H9 (cell line): ENCODE measurements around the gene MOSMO. TPM values are rescaled to one million over a fixed set of nuclear protein-coding genes. Genes with fewer than 3 reads are reported as not detected.

Experiments used
- DNase-seq: peaks from one replicate; pipeline ENCODE4 v3.0.0-alpha.2; 2017
- H2AFZ ChIP-seq: one replicate; pipeline ENCODE4 v1.6.1; 2013; ENCODE audit warnings: mild to moderate bottlenecking, low read length, control low read depth, moderate library complexity
- H2AK5ac ChIP-seq: 2 replicates; pipeline ENCODE4 v1.6.1; 2013; ENCODE audit warnings: low read length, control low read depth, mixed read lengths; ENCODE audit not compliant: insufficient read length
- H2BK120ac ChIP-seq: one replicate; pipeline ENCODE4 v1.6.1; 2013; ENCODE audit warnings: low read depth, mild to moderate bottlenecking, low read length, control low read depth, inconsistent platforms; ENCODE audit not compliant: poor library complexity, severe bottlenecking
- H2BK12ac ChIP-seq: 2 replicates; pipeline ENCODE4 v1.6.1; 2013; ENCODE audit warnings: low read length, control low read depth, mixed read lengths, low read depth; ENCODE audit not compliant: insufficient read length
- H2BK15ac ChIP-seq: 2 replicates; pipeline ENCODE4 v1.6.1; 2013; ENCODE audit warnings: low read depth, low read length, control low read depth
- H2BK20ac ChIP-seq: one replicate; pipeline ENCODE4 v1.6.1; 2013; ENCODE audit warnings: low read depth, mild to moderate bottlenecking, low read length, control low read depth, inconsistent platforms; ENCODE audit not compliant: poor library complexity, severe bottlenecking
- H2BK5ac ChIP-seq: 2 replicates; pipeline ENCODE4 v1.6.1; 2013; ENCODE audit warnings: low read length, control low read depth, mixed read lengths; ENCODE audit not compliant: insufficient read length
- H3K14ac ChIP-seq: 2 replicates; pipeline ENCODE4 v1.6.1; 2013; ENCODE audit warnings: low read length, control low read depth; ENCODE audit not compliant: insufficient read depth
- H3K18ac ChIP-seq: 2 replicates; pipeline ENCODE4 v1.6.1; 2013; ENCODE audit warnings: low read depth, mild to moderate bottlenecking, mixed read lengths, low read length, control low read depth; ENCODE audit not compliant: insufficient read length
- H3K23ac ChIP-seq: 2 replicates; pipeline ENCODE4 v1.6.1; 2013; ENCODE audit warnings: low read length, control low read depth, mixed read lengths, low read depth; ENCODE audit not compliant: insufficient read length
- H3K23me2 ChIP-seq: 2 replicates; pipeline ENCODE4 v1.6.1; 2013; ENCODE audit warnings: low read depth, mild to moderate bottlenecking, mixed read lengths, low read length, control low read depth; ENCODE audit not compliant: insufficient read length, poor library complexity, severe bottlenecking
- H3K27ac ChIP-seq: 2 replicates; pipeline ENCODE4 v1.5.1; 2013; ENCODE audit warnings: low read length, control low read depth, mixed read lengths, low read depth; ENCODE audit not compliant: insufficient read length
- H3K27me3 ChIP-seq: 2 replicates; pipeline ENCODE4 v1.6.1; 2013; ENCODE audit warnings: low read length, control low read depth, inconsistent platforms; ENCODE audit not compliant: insufficient read depth
- H3K4ac ChIP-seq: 2 replicates; pipeline ENCODE4 v1.6.1; 2013; ENCODE audit warnings: low read depth, mild to moderate bottlenecking, control low read depth, inconsistent platforms, low read length, moderate library complexity
- H3K4me1 ChIP-seq: 2 replicates; pipeline ENCODE4 v1.6.1; 2013; ENCODE audit warnings: low read length, control low read depth, inconsistent platforms; ENCODE audit not compliant: insufficient read depth
- H3K4me2 ChIP-seq: 2 replicates; pipeline ENCODE4 v1.6.1; 2013; ENCODE audit warnings: low read length, control low read depth, mixed read lengths; ENCODE audit not compliant: insufficient read length, insufficient read depth
- H3K56ac ChIP-seq: 2 replicates; pipeline ENCODE4 v1.6.1; 2013; ENCODE audit warnings: low read depth, mild to moderate bottlenecking, mixed read lengths, low read length, control low read depth; ENCODE audit not compliant: insufficient read length
- H3K79me1 ChIP-seq: 2 replicates; pipeline ENCODE4 v1.6.1; 2013; ENCODE audit warnings: low read depth, mild to moderate bottlenecking, moderate library complexity, low read length, control low read depth, inconsistent platforms; ENCODE audit not compliant: insufficient read depth, poor library complexity, severe bottlenecking
- H3K79me2 ChIP-seq: 2 replicates; pipeline ENCODE4 v1.6.1; 2013; ENCODE audit warnings: low read length, control low read depth, inconsistent platforms; ENCODE audit not compliant: insufficient read depth
- H3K9ac ChIP-seq: 2 replicates; pipeline ENCODE4 v1.6.1; 2013; ENCODE audit warnings: low read length, control low read depth, mixed read lengths; ENCODE audit not compliant: insufficient read length; ENCODE audit errors: extremely low read depth
- H3K9me3 ChIP-seq: one replicate; pipeline ENCODE4 v1.6.1; 2013; ENCODE audit warnings: low read depth, low read length, inconsistent platforms; ENCODE audit not compliant: control insufficient read depth
- H3T11ph ChIP-seq: one replicate; pipeline ENCODE4 v1.6.1; 2013; ENCODE audit warnings: mild to moderate bottlenecking, low read length, control low read depth, inconsistent platforms
- H4K20me1 ChIP-seq: one replicate; pipeline ENCODE4 v1.6.1; 2013; ENCODE audit not compliant: control insufficient read depth, insufficient read length, insufficient read depth
- H4K5ac ChIP-seq: 2 replicates; pipeline ENCODE4 v1.6.1; 2013; ENCODE audit warnings: low read depth, mild to moderate bottlenecking, mixed read lengths, low read length, control low read depth; ENCODE audit not compliant: insufficient read length
- H4K8ac ChIP-seq: replicated peaks from 2 replicates; pipeline ENCODE4 v1.6.1; 2013; ENCODE audit warnings: low read length, control low read depth, mixed read lengths, low read depth; ENCODE audit not compliant: insufficient read length
- H4K91ac ChIP-seq: 2 replicates; pipeline ENCODE4 v1.6.1; 2013; ENCODE audit warnings: low read depth, mild to moderate bottlenecking, moderate library complexity, mixed read lengths, low read length, control low read depth; ENCODE audit not compliant: insufficient read length
- H3K27ac Mint-ChIP-seq, 3 experiments: 2 replicates in 2 of 3; 3 replicates in 1 of 3; pipeline ENCODE4 v1.8.0; 2020 to 2021; ENCODE audit warnings: mixed read lengths in 3 of 3, mild to moderate bottlenecking in 1 of 3, moderate library complexity in 1 of 3
- H3K27me3 Mint-ChIP-seq: 2 replicates; pipeline ENCODE4 v1.8.0; 2021; ENCODE audit warnings: low read depth, mild to moderate bottlenecking, moderate library complexity, mixed read lengths
- H3K36me3 Mint-ChIP-seq, 3 experiments: 2 replicates in 2 of 3; 3 replicates in 1 of 3; pipeline ENCODE4 v1.8.0; 2020 to 2021; ENCODE audit warnings: low read depth in 3 of 3, mixed read lengths in 3 of 3; ENCODE audit not compliant: insufficient read depth in 1 of 3
- H3K4me1 Mint-ChIP-seq, 2 experiments: 2 replicates each; pipeline ENCODE4 v1.8.0; 2020; ENCODE audit warnings: mixed read lengths in 2 of 2
- H3K4me3 Mint-ChIP-seq, 2 experiments: 2 replicates in 1 of 2; 3 replicates in 1 of 2; pipeline ENCODE4 v1.8.0; 2020 to 2021; ENCODE audit warnings: mild to moderate bottlenecking in 2 of 2, mixed read lengths in 2 of 2, moderate library complexity in 1 of 2
- H3K9me3 Mint-ChIP-seq, 2 experiments: 2 replicates in 1 of 2; 3 replicates in 1 of 2; pipeline ENCODE4 v1.8.0; 2020; ENCODE audit warnings: mild to moderate bottlenecking in 2 of 2, mixed read lengths in 2 of 2, moderate library complexity in 1 of 2
- WGBS: extraction: QIAGEN DNeasy Blood & Tissue Kit; methylation state at CpG from one replicate; pipeline ENCODE4 v1.1.7; 2013; ENCODE audit warnings: missing lambda C conversion rate, low lambda C conversion rate, mixed read lengths; ENCODE audit not compliant: insufficient read length; ENCODE audit errors: extremely low coverage; 5-methylcytosine and 5-hydroxymethylcytosine counted together
- total RNA-seq: library from RNA; stranded (reverse); gene quantifications from 2 replicates; pipeline ENCODE4 v1.2.1, GENCODE V29; 2021
- TF ChIP-seq, protein P1 (sequence below): fragments of 200-600 bp; sonication (generic); conservative IDR thresholded peaks from 3 replicates; pipeline ENCODE4 v1.8.0; 2021; ENCODE audit warnings: antibody characterized with exemption, mild to moderate bottlenecking

MOSMO gene
- total RNA-seq, 1 experiment from 2014 or later: 13.5 TPM

DNA sequence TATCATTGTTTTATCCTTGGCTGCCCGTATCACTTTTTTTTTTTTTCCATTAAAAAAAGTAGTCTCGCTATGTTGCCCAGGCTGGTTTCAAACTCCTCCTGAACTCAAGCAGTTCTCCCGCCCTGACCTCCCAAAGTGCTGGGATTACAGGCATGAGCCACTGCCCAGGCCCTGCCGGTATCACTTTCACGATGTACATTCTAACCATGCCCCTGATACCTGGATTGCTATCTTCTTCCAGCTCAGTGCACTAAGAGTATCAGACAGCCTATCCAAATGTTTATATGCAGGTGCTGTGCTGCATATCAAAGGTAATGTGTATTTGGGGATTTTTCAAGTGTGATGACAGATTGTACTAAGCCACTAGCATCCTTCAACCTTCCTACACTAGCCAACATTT, 14.2 kb downstream of the MOSMO start:
- Histone ChIP-seq H3K27ac (no peak overlapping the region), H4K91ac (no peak overlapping the region), H3K23me2 (no peaks in the 10 kb centered on the region), H3K4ac (no peak overlapping the region), H2BK120ac (no peak overlapping the region), H2AK5ac (no peak overlapping the region), H4K8ac (no peak overlapping the region), H3K9ac (no peak overlapping the region), H2AFZ (no peak overlapping the region), H3K27me3 (no peaks in the 10 kb centered on the region), H2BK12ac (no peak overlapping the region), H4K20me1 (no peaks in the 10 kb centered on the region), H3K79me1 (no peaks in the 10 kb centered on the region), H3K23ac (no peak overlapping the region), H3K14ac (no peak overlapping the region), H2BK5ac (no peak overlapping the region), H3K56ac (no peak overlapping the region), H2BK20ac (no peak overlapping the region), H2BK15ac (no peak overlapping the region), H3K4me2 (no peak overlapping the region), H3K9me3 (no peaks in the 10 kb centered on the region), H3K79me2 (0 out of 2 replicates have a peak, but pooled peaks cover 1% of the 10 kb centered on the region), H3K18ac (no peak overlapping the region), H3T11ph (no peak overlapping the region), H3K4me1 (no peaks in the 10 kb centered on the region), H4K5ac (no peak overlapping the region)
- Mint-ChIP-seq H3K27me3 (no peaks in the 10 kb centered on the region), H3K4me1 (peaks cover 4 to 6% of the 10 kb centered on the region in 2 experiments; a peak in 2 of 4 replicates), H3K9me3 (no peaks in the 10 kb centered on the region), H3K36me3 (no peaks in the 10 kb centered on the region), H3K27ac (no peak overlapping the region; a peak in 1 of 7 replicates), H3K4me3 (no peak overlapping the region)
- TF ChIP-seq, protein P1, sequence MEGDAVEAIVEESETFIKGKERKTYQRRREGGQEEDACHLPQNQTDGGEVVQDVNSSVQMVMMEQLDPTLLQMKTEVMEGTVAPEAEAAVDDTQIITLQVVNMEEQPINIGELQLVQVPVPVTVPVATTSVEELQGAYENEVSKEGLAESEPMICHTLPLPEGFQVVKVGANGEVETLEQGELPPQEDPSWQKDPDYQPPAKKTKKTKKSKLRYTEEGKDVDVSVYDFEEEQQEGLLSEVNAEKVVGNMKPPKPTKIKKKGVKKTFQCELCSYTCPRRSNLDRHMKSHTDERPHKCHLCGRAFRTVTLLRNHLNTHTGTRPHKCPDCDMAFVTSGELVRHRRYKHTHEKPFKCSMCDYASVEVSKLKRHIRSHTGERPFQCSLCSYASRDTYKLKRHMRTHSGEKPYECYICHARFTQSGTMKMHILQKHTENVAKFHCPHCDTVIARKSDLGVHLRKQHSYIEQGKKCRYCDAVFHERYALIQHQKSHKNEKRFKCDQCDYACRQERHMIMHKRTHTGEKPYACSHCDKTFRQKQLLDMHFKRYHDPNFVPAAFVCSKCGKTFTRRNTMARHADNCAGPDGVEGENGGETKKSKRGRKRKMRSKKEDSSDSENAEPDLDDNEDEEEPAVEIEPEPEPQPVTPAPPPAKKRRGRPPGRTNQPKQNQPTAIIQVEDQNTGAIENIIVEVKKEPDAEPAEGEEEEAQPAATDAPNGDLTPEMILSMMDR: no peak
- no peak for DNase-seq
- WGBS: no CpG with 5 or more reads among the region's 5 CpGs
